Cardiac septum (tissue), 1 donor: Measurements from ENCODE around the gene KRTAP17-1. TPM values are rescaled to one million over a fixed set of nuclear protein-coding genes. Genes with fewer than 3 reads are reported as not detected.
A peak's percentile ranks its signal among the peaks of the same experiment; 100 is the strongest.
"Not testable (repeated sequence)": the region's sequence is repeated elsewhere in the genome, so short reads cannot be mapped to it uniquely, and the experiment has no call there.

Source experiments
- DNase-seq: peaks from one replicate; pipeline ENCODE4 v3.0.0-alpha.2; 2020; ENCODE audit warnings: low spot score
- intact Hi-C: fragments of 100-400 bp; cut with DNase I; formaldehyde crosslinking; loops from one replicate; pipeline ENCODE4 v1.14.0; 2022
- total RNA-seq: library from RNA; stranded (reverse); fragmentation: NEBNext Ultra II Directional; extraction: Animal tissue kit (Norgen Biotek cat#: 25700); gene quantifications from one replicate; pipeline ENCODE4 v1.2.1, GENCODE V29; 2021
- donor health status: DM: no; HTN: no; CAD: no.

Gene KRTAP17-1
- total RNA-seq, 1 donor from 2014 or later: not detected

DNA sequence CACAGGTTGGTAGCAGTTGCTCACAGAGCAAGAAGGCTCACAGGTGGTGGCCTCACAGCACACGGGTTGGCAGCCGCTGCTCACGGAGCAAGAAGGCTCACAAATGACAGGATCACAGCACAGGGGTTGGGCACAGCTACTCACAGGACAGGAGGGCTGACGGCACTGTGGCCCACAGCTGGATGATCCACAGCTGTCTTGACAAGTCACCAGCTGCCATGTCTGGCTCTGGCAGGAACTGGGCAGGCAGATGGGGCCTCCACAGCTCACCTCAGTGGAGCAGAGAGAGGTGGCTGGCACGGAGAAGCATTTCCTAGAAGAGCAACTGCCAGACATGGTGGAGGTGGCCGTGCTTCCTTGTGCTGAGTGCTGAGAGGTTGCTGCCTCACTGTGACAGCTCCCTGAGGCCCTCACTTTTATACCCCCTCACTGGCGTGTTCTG, 6.6 kb downstream of the KRTAP17-1 start, which contains the start of gene KRTAP16-1:
KRTAP16-1 (minus strand) TSS at position 392 of the 442 bp plus-strand sequence; CDS start at position 336, 56 bp downstream.
- intact Hi-C loops: no loop called here
- DNase-seq: no peak

DNA sequence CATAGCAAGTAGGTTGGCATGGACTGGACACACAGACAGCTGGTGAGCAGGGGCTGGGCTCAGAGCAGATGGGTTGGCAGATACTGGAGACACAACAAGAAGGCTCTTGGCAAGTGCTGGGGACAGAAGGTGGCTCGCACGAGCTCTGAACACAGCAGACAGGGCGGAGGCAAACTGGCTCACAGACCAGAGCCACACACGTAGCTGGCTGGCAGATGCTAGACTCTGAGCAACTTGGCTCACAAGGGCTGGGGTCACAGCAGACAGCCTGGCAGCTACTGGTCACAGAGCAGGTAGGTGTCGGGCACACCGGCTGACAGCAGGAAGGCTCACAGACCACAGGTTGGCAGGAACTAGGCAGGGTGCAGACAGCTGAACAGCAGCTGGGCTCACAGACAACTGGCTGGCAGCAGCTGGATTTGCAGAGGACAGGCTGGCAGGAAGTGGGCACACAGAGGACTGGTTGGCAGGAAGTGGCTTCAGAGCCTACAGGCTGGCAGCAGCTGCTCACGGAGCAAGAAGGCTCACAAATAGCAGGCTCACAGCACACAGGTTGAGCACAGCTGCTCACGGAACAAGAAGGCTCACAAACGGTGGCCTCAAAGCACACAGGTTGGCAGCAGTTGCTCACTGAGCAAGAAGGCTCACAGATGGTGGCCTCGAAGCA, 7.1 kb downstream of the KRTAP17-1 start:
- DNase-seq: peak; percentile 80
- intact Hi-C loops: no loop called here

DNA sequence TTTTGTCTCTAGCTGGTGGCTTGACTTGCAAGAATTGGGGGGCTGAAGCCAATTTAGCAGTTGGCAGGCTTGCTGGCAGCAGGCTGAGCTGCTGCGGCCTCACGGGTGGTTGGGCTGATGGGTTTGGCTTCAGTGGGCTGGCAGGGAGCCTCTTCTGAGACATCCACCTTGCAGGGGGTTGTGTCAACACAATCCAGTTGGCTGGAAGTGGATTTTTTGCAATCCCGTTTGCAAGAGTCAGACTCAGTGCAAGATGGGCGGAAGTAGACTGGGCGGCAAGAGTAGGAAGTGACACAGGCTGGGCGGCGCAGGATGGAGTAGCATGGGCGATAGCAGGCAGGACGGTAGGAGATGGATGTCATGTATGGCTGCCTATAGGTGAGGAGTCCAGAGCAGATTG, 7.9 kb downstream of the KRTAP17-1 start:
- peak; percentile 84 for DNase-seq
- intact Hi-C loops: no loop called here

DNA sequence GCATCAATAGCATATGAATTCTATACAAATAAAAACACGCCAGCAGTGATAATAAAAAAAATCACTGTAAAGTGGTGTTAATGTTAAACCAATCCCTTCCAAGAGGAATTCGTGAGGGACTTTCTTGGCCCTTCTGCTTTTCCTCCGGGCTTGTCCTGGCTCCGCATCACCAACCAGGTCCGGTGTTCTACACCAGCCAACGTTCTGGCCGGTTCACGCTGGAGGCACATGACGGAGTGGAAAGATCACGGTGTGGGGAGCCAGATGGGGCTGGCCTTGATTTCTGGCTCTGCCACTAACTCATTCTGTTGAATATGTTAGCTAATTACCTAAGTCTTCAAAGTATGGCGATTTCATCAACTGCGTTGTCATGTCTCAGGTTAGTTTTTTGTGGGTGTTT, 11.4 kb downstream of the KRTAP17-1 start:
- intact Hi-C loops: no loop called here

DNA sequence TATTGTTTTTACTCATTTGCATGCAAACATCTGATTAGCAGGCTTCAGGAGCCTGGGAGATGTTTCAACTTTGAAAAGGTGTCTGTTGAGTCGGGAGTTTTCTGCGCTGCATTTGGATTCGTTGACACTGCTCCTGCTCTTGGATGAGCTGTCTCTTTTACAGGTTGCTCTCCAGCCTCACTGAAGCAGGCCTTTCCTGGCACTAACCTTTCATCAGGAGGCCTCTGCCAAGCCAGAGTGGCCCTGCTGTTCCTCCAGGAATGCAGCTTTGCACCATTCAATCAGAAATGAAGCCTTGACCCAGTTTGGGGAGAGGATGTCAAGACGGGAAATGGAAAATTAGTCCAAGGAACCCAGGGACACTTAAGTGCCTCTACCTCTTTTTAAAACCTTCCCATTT, 12.5 kb downstream of the KRTAP17-1 start:
- intact Hi-C loops: loop anchor here (2.0 kb wide), 1 partner anchor 162 kb away; no protein-coding TSS in a partner anchor
- no peak for DNase-seq

More for the DNA sequence above, 11.4 kb downstream of the KRTAP17-1 start:
- DNase-seq: no peak

DNA sequence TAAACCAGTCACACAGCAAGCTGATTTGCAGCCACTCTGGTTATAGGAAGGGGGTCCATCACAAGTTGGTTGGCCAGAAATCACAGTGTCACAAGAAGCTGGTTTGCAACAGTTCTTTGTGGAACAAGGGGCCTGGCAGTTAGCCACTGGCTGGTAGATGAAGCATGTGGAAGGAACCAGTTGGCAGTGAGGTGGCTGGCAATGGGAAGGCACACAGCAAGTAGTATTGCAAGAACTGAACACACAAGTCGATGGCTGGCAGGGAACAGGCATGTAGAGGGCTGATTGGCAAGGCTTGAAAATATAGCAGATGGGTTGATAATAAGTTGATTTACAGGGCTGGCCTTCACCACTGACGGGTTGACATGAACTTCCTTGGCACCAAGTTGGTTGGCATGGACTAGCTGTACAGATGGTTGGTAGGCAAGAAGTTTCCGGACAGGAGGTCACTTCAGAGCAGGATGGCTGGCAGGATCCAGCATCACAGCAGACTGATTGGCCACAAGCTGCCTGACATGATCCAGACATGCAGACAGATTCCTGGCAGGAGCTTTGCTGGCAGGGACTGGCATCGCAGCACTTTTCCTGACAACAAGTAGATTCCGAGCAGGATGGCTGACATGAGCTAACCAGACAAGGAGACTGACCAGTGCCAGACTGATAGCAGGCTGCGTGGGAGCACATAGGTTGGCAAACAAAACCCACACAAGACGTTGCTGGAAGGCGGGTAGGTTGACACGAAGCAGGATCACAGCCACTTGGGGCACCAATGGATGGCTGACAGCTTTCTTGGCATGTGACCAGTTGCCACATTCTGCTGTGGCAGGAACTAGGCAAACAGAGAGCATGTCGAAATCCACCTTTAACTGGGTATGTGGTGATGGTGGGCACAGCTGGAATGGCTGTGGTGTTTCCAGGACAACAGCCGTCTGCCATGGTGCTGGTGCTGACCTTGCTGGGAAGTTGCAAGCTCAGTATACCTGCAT, 13.3 kb downstream of the KRTAP17-1 start, which contains the start of gene KRTAP29-1:
KRTAP29-1 (minus strand) TSS at position 936 of the 986 bp plus-strand sequence; CDS start at position 936, 0 bp downstream.
- DNase-seq: peak; percentile 79
- intact Hi-C loops: loop anchor here (2.0 kb wide), 1 partner anchor 163 kb away; no protein-coding TSS in a partner anchor

DNA sequence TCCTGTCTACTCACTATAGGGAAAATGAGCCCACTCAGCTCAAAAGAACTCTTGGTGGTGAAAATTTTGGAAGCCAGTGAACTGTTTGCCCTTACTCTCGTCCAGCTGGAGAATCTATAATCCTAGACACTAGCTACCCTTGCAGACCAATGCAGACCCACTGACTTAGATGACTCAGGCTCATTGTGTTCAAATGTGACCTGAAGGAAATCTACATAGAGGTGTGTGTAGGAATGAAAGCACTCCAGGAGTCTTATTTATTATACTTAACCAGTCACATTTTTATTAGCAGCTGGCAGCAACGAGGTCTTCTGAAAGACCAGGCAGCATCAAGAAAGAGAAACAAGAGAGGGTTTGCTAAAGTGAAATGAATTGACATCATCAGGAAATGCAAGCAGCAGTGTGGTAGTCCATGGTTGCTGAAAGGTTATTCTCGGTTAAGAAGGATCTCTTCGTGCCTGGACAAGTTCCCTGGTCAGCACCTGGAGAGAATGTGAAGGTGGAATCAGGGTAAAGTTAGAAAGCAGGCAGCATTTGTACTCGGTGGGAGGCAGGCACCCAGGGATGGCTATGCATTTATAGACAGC, 14.2 kb downstream of the KRTAP17-1 start:
- DNase-seq: no peak
- intact Hi-C loops: no loop called here

DNA sequence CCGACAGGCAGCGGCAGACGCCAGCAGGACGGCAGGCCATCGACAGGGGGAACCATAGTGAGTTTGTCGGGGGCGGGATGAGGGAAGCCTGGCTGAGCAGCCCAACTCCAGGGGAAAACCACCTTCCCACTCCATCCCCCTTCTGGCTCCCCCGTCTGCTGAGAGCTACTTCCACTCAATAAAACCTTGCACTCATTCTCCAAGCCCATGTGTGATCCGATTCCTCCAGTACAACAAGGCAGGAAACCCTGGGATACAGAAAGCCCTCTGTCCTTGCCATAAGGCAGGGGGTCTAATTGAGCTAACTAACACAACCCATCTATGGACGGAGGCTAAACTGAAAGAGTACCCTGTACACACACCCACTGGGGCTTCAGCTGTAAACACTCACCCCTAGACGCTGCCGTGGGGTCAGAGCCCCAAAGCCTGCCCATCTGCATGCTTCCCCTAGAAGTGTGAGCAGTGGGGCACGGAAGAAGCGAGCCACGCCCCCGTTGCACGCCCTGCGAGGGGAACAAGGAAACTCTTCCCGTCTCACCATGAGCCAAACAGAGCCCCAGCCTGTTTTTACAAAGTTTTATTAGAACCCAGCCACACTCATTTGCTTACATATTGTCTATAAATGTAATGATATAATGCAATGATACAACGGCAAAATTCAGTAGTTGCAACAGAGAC, 16.9 kb downstream of the KRTAP17-1 start:
- intact Hi-C loops: no loop called here
- no peak for DNase-seq

DNA sequence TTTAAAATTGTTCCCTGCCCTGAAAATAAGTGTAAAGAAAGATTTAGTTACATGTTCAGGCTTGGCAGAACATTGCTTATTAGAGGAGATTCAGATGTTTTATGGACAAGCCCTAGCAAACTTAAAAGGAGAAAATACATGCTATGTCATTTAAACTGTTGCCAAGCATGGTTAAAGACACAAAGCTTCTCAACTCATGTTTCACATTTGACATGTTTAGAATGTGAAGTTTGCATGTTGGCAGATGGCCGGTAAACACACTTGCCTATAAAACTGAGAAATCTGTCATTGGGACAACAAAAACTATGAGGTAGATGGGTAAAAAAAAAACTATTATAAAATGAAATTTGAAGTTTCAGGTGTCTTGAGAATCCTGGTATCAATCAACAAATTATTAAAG, 18.7 kb downstream of the KRTAP17-1 start:
- no peak for DNase-seq
- intact Hi-C loops: no loop called here

DNA sequence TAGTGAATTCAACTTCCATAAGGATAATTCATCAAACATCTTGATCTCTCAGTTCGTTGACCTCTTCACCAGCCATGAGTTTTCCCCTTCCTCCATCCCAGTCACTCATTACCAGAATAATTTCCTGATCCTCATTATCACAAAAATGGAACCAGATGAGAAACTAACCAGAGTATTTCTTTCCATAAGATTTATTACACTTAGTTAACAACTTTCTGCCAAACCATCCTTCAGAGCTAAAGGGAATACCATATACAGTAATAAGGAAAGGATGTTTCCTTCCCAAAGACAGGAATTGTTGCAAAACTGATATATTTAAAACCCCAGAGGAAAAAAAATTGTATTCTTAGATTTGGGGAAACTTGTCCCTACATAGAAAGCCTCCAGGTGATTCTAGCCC, 21.5 kb downstream of the KRTAP17-1 start:
- intact Hi-C loops: no loop called here
- no peak for DNase-seq

DNA sequence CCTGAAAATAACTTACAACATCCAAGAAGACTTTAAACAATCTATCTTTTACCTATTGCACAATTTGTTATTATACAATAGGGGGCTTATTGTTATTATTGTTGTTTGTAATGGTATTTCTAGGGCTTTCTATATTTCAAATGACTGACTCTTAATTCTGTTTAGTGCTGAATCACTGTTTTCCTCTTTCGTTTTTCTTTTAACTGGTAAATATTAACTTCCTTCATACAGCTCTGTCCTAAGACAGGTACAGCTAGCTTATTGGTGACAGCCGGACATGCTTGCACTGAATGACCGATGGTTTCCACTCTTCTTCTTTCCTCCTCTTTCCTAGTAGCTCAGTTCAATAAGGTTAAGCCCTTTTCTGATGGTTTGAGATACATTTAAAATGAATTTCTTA, 28.5 kb downstream of the KRTAP17-1 start:
- no peak for DNase-seq
- intact Hi-C loops: no loop called here

DNA sequence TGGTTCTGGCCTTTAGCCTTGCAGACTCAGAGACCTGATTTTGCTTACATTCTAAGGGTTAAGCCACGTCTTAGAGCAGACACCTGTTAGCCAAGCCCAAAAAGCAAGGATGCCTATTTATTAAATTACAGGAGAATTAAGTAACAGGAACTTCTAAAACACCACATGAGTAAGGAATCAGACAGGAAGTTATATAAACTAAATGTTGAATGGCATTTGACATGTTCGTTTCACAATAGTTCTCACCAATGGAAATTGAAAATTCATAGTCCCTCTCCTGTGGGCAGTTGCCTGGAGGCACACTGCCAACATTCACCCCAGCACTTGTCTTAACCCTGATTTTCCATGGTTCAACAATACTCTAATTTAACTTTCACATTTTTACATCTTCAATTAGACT, 31.0 kb downstream of the KRTAP17-1 start:
- DNase-seq: no peak
- intact Hi-C loops: no loop called here

DNA sequence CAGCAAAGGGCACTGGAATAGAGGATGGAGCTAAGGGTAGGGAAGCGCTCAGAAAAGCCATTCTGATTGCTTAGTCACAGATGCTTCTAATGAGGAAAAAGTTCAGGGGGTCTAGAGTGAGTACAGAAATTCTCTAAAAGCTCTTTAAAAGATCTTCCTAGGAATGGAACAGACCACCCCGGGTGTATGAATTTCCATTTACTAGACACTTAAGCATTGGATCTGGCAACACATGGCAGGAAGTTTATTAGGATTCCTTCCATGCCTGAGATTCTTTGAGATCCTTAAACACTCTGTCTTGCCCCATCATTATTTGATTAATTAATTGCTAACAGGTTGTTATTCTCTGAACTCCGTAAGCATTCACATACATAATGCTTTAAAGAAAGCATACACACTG, 31.5 kb downstream of the KRTAP17-1 start:
- DNase-seq: no peak
- intact Hi-C loops: no loop called here

DNA sequence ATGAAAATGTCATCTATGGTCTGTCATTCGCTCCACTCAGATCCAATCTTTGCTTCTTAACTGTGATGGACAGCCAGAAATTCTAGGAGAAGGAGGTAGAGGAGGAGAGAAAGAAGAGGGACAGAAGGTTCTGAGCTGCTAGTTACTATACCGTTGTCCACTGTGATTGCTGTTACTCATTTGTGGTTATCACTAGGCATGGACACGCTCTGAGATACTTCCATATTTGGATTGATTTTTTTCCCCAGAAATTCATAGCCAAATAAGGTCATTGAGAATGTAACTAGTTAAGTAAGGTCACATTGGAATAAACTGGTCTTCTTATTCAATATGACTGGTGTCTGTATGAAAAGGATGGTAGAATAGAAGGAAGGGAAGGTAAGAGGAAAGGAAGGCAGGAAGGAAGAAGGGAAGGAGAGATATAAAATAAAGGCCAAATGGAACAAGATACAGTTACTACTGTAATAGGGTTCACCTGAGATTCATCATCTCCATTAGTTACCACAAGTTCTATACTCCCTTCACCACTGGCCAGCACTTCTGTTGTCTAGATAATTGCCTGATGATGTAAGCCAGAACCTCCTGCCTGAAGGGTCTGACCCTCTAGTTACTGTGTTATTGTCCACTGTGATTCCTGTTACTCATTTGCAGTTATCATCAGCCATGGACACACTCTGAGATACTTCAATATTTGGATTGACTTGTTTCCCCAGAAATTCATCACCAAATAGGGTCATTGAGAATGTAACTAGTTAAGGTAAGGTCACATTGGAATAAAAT, 37.1 kb downstream of the KRTAP17-1 start:
- intact Hi-C loops: no loop called here
- no peak for DNase-seq

DNA sequence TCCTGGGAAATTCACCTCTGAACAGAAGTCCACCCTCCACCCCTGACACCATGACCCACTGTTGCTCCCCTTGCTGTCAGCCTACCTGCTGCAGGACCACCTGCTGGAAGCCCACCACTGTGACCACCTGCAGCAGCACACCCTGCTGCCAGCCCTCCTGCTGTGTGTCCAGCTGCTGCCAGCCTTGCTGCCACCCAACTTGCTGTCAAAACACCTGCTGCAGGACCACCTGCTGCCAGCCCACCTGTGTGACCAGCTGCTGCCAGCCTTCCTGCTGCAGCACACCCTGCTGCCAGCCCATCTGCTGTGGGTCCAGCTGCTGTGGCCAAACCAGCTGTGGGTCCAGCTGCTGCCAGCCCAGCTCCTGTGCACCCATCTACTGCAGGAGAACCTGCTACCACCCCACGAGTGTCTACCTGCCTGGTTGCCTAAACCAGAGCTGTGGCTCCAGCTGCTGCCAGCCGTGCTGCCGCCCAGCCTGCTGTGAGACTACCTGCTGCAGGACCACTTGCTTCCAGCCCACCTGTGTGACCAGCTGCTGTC, 39.8 kb downstream of the KRTAP17-1 start, which contains the start of gene KRTAP9-7:
KRTAP9-7 (plus strand) TSS at position 51 of the 543 bp plus-strand sequence; CDS start at position 51, 0 bp downstream.
- DNase-seq, intact Hi-C loops: not testable (repeated sequence)

DNA sequence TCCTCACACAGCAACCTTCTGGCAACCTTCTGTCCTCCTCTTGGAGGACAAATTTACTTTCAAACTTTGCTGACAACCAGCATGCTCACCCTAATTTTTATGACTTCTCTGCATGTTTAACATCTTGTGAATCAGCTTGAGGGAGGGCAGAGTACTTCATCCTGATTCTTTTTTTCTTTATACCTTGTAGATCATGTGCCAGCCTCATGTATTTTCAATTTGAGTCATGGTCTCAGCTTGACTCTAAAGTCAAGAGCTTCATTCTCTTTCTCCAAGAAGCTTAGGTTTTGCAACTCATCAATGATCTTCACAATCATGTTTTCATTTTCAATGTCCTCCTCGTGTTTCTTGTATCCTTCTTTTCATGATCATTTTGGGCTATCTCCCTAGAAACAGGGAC, 43.7 kb downstream of the KRTAP17-1 start:
- intact Hi-C loops: no loop called here
- no peak for DNase-seq

DNA sequence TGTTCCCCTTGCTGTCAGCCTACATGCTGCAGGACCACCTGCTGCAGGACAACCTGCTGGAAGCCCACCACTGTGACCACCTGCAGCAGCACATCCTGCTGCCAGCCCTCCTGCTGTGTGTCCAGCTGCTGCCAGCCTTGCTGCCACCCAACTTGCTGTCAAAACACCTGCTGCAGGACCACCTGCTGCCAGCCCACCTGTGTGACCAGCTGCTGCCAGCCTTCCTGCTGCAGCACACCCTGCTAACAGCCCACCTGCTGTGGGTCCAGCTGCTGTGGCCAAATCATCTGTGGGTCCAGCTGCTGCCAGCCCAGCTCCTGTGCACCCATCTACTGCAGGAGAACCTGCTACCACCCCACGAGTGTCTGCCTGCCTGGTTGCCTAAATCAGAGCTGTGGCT, 44.2 kb downstream of the KRTAP17-1 start:
- DNase-seq, intact Hi-C loops: not testable (repeated sequence)

DNA sequence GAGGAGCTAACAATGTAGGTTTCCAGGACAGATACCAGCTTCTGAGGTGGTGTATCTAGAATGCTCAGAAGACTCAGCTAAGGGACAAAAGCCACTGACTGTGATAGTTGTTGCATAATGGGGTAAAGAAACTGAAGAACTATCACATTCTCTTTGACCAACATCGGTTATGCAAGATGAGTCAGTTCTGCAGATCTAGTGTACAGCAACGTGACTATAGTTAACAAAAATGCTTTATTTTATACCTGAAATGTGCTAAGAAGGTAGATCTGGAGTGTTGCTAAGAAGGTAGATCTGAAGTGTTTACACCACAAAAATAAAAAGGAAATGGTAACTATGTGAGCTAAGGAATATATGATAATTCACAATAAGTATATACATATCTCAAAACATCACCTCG, 47.8 kb downstream of the KRTAP17-1 start:
- DNase-seq: no peak
- intact Hi-C loops: no loop called here
